Stimulated activated CD4-positive, alpha-beta T cell treated with anti-CD3 and anti-CD28 coated beads, Interleukin-1b, Interleukin-23, amount 100 ng/mL, for 24 hours (primary cell): ENCODE results near the gene ITFG2.
"Not testable (repeated sequence)": the region's sequence is repeated elsewhere in the genome, so short reads cannot be mapped to it uniquely, and the experiment has no call there.

ENCODE experiments used
- DNase-seq, 4 experiments: peaks; one replicate each; pipeline ENCODE4 v3.0.0-alpha.2; 2020; ENCODE audit warnings: low read depth in 4 of 4, low spot score in 1 of 4

The ITFG2 gene

DNA sequence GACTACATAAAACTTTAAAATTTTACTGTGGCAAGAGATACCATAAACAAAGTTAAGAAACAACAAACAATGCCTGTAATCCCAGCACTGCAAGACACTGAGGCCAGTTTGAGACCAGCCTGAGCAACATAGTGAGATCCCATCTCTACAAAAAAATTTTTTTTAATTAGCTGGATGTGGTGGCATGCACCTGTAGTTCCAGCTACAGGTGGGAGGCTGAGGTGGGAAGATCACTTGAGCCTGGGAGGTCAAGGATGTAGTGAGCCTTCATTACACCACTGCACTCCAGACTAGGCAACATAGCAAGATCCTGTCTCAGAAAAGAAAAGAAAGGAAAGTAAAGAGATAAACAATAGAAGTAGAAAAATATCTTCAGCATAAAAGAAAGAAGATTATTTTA lies 47.7 kb downstream of the ITFG2 start:
- DNase-seq: no peak

DNA sequence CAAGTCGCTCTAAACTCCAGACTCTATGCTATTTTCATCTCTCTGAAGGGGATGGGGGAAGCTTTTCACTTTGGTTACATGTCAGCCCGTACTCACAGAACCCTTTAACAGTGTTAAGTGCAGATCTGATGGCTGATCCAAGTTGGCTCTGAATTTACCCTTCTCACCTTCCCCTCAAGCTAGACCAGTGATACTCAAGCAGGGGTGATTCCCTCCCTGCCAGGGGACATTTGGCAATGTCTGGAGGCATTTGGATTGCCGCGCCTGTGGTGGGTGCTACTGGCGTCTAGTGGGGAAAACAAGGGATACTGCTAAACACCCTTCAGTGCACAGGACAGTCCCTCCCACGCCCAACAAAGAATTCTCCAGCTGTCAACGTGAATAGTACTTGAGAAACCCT lies 50.4 kb downstream of the ITFG2 start:
- no peak for DNase-seq

- not testable (repeated sequence) for DNase-seq
Observed at GRCh38 chr12:2863402-2863801, 50.9 kb downstream of the ITFG2 start.

DNA sequence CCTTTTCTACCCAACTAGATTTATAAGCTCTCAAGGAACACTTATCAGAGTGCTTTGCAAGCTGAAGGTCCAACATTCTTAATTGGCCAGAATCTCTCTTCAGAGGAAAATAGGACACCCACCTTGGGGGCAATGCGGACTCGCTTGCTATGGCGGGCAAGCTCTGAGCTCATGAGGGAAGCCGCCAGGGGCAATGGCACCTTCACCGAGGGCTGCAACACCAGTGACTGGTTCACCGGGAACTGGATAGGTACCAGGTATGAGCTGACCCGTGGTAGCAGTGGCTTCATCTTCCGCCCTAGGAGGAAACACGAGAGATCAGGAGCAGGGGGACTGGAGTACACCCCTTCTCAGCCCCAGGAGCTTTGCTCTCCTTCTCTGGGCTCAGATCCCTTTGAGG lies 51.7 kb downstream of the ITFG2 start:
- no peak for DNase-seq

DNA sequence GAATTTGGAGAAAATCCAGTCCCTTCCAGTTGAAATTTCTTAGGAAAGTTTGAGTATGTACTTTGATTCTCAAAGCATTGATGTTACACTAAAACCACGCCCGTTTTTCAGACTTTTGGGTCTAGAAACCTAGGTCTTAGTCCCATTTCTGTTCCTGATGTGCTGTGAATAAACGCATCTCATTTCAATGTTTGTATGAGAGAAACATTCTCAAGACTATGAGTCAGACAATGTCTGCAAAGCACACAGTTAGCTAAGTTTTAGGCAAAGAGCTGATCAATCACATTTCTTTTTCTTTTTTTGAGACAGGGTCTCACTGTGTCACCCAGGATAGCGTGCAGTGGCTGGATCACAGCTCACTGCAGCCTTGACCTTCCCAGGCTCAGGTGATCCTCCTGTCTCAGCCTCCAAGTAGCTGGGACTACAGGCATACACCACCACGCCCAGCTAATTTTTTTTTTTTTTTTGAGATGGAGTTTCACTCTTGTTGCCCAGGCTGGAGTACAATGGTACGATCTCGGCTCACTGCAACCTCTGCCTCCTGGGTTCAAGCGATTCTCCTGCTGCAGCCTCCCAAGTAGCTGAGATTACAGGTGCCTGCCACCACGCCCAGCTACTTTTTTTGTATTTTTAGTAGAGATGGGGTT lies 56.6 kb downstream of the ITFG2 start:
- DNase-seq: not testable (repeated sequence)
